Mucosa of descending colon (tissue), 3 donors: ENCODE measurements around the gene NEDD8. TPM values are rescaled to one million over a fixed set of nuclear protein-coding genes. Genes with fewer than 3 reads are reported as not detected.

Experiments used
- ATAC-seq: fragments of 200-7000 bp; cut with Tn5 transposase; one replicate; pipeline ENCODE4 v1.9.1; 2020; ENCODE audit warnings: mild to moderate bottlenecking, moderate library complexity
- DNase-seq, 3 donors: peaks; one replicate each; pipeline ENCODE4 v3.0.0-alpha.2; 2020
- H3K36me3 ChIP-seq: fragments of 200-600 bp; one replicate; pipeline ENCODE4 v1.8.0; 2021; ENCODE audit warnings: low read depth, mild to moderate bottlenecking
- H3K4me1 ChIP-seq: fragments of 200-600 bp; one replicate; pipeline ENCODE4 v1.8.0; 2021; ENCODE audit warnings: low read depth, mild to moderate bottlenecking
- H3K4me3 ChIP-seq: fragments of 200-600 bp; one replicate; pipeline ENCODE4 v1.8.0; 2021; ENCODE audit warnings: mild to moderate bottlenecking
- H3K9me3 ChIP-seq: fragments of 200-600 bp; one replicate; pipeline ENCODE4 v1.8.0; 2021; ENCODE audit warnings: mild to moderate bottlenecking
- intact Hi-C, 2 donors: fragments of 100-400 bp; cut with DNase I in 1 of 2; cut with micrococcal nuclease in 1 of 2; formaldehyde crosslinking; loops; one replicate each; pipeline versions ENCODE4 v1.11.0 to v1.11.1; 2022; cut with DNase I, micrococcal nuclease
- total RNA-seq, 3 donors: library from RNA; stranded (reverse); fragmentation: NEBNext Ultra II Directional in 2 of 3; extraction: Animal tissue kit (Norgen Biotek cat#: 25700) in 2 of 3; gene quantifications; one replicate each; pipeline versions ENCODE4 v1.2.1 to v1.2.4, GENCODE V29; 2021 to 2023
- TF ChIP-seq, protein P1 (sequence below): fragments of 200-600 bp; IDR thresholded peaks from one replicate; pipeline ENCODE4 v1.8.0; 2022; ENCODE audit warnings: antibody characterized with exemption, mild to moderate bottlenecking
- donor health status: DM: no; HTN: no; CAD: no; lungs with moderate emphysema.
- donor health status: DM: no; HTN: no; CAD: no.
- donor health status: DM: no; HTN: yes; CAD: no.

The NEDD8 gene
- total RNA-seq, 3 donors from 2014 or later: 108 to 150 (median 131) TPM

DNA sequence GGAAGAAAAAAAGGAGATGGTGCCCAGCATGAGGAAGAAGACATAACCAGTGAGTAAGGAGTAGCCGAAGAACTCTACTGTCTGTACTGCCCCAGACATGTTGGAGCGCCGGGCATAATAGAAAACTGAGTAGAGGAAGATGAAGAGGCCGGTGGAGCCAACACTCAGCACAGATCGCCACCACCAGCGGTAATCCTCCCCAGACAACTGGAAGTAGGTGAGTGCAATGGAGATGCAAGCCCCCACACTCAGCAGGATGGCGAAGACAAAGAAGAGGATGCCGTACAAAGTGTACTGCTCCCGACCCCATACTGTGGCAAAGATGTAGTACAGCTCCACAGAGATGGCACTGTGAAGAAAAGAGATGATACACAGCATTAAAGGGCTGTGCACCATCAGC lies 42.7 kb downstream of the NEDD8 start:
- no peak overlapping the region for H3K4me3 ChIP-seq
- H3K4me1 ChIP-seq: peaks cover 8% of the 10 kb centered on the region
- no peak for ATAC-seq
- DNase-seq: no peak
- H3K9me3 ChIP-seq: no peaks in the 10 kb centered on the region
- intact Hi-C loops: no loop called here
- TF ChIP-seq, protein P1, sequence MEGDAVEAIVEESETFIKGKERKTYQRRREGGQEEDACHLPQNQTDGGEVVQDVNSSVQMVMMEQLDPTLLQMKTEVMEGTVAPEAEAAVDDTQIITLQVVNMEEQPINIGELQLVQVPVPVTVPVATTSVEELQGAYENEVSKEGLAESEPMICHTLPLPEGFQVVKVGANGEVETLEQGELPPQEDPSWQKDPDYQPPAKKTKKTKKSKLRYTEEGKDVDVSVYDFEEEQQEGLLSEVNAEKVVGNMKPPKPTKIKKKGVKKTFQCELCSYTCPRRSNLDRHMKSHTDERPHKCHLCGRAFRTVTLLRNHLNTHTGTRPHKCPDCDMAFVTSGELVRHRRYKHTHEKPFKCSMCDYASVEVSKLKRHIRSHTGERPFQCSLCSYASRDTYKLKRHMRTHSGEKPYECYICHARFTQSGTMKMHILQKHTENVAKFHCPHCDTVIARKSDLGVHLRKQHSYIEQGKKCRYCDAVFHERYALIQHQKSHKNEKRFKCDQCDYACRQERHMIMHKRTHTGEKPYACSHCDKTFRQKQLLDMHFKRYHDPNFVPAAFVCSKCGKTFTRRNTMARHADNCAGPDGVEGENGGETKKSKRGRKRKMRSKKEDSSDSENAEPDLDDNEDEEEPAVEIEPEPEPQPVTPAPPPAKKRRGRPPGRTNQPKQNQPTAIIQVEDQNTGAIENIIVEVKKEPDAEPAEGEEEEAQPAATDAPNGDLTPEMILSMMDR: no peak
- H3K36me3 ChIP-seq: no peaks in the 10 kb centered on the region

DNA sequence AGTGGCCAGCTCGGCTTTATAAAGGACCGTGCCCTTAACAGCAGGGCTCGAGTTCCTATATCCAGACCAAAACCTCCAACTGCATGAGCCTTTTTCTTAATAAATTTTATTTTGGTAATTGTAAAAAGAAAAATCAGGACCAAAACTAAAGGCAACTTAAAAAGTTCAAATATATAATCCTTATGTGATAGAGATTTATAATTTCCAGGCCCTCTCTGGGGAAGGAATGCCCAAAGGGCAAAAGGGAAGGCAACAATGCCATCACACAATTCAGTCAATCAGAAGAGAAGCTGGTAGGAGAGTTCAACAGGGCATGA lies 43.1 kb downstream of the NEDD8 start:
- no peaks in the 10 kb centered on the region for H3K36me3 ChIP-seq
- H3K9me3 ChIP-seq: no peaks in the 10 kb centered on the region
- intact Hi-C loops: no loop called here
- DNase-seq (no peak), ATAC-seq (no peak)
- TF ChIP-seq, protein P1: no peak
- H3K4me1 ChIP-seq: peaks cover 7% of the 10 kb centered on the region
- peak overlapping the region; percentile 20 for H3K4me3 ChIP-seq

DNA sequence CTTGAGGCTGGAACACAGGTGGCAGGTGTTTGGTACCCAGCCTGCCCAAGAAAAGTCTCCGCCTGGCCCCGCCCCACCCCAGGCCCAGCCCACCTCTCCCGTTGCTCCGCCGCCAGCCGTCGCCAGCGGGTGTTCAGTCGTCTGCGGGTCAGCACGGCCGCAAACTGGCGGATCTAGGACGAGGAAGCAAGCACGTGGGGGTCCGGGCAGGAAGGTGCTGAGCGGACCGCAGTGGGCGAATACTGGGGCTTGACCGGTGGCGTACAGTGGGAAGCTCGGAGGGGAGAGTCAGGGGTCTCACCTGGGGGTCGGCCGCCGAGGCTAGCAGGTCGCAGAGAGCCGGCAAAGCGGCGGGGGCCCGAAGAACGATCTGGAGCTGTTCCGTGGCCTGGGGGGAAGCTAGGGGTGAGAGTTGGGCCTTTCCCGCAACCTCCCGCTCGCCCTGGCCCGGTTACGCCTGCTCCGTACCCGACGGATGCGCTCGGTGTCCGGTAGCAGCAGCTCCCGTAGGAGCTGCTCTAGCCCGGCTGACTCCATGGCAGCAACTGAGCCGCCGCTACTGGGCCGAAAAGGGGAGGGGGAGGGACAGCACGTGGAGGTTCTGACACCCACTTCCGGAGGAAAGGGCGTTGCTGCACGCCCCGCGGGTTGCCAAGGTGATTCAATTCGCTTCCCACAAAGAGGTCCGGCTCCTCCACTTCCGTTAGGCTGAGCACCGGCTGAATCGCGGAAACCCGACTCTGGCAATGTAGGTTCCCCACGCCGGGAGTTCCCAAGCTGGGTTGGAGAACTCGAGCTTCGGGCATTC lies 43.7 kb downstream of the NEDD8 start, which contains the start of gene IPO4:
IPO4 (minus strand) TSS at position 566 of the 808 bp plus-strand sequence; CDS start at position 537, 29 bp downstream.
- H3K36me3 ChIP-seq: no peaks in the 10 kb centered on the region
- intact Hi-C loops: no loop called here
- TF ChIP-seq, protein P1: no peak
- DNase-seq (peak; percentile 94 to 97 (median 94)), ATAC-seq (peak; percentile 98)
- H3K9me3 ChIP-seq: no peaks in the 10 kb centered on the region
- H3K4me3 ChIP-seq: peak within 1 kb of the TSS; percentile 20
- peaks cover 7% of the 10 kb centered on the region for H3K4me1 ChIP-seq

DNA sequence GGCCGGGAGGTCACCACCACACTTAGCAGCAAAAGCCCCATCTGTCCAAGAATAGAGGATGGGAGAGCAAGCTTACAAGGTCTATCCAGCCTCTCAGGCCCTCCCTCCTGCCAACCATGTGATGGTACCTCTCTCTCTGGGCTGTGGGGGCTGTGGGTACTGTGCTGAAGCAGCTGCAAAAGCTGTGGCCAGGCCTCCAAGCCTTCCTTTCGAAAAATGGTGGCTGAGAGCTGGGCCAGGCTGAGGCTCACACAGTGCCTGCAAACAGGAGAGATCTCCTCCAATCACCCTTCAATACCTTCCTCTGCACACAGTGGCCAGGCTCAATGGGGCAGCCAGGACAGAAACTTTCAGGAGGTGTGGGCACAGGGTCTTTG lies 44.6 kb downstream of the NEDD8 start:
- no peaks in the 10 kb centered on the region for H3K9me3 ChIP-seq
- no peaks in the 10 kb centered on the region for H3K36me3 ChIP-seq
- intact Hi-C loops: no loop called here
- DNase-seq (no peak), ATAC-seq (no peak)
- peaks cover 7% of the 10 kb centered on the region for H3K4me1 ChIP-seq
- TF ChIP-seq, protein P1: no peak
- no peak overlapping the region for H3K4me3 ChIP-seq

DNA sequence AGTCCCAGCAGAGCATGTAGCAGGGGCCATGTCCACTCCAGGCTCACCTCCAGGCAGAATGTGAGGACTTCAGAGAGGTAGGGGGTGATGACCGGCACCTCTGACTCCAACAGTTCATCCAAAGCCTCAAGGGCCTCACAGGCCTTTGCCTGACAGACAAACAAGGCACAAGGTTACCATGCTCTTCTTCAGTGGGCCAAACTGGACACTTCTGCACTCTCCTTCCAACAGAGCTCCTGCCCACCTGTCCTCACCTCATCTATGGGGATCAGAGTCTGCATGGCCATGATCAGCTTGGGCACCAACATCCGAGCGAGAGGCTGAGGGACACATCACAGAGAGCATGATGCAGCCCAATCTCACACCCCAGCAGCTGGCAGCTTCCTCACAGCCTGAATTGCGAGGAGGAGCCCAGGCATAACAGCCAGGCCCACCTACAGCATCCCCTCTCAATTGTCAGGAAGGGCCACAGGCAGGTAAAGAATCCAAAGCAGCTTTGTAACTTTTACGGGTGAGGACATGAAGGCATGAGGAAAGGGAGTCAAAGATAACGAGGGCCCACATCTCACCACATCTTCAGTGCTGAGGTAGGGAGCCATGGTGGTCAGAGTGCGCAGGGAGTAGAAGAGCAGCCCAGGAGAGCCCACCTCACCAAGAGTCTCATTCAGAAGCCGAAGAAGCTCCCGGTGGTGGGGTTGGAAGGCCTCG lies 45.2 kb downstream of the NEDD8 start:
- intact Hi-C loops: no loop called here
- H3K4me1 ChIP-seq: peaks cover 7% of the 10 kb centered on the region
- H3K9me3 ChIP-seq: no peaks in the 10 kb centered on the region
- DNase-seq (no peak), ATAC-seq (no peak)
- TF ChIP-seq, protein P1: no peak
- H3K36me3 ChIP-seq: no peaks in the 10 kb centered on the region
- no peak overlapping the region for H3K4me3 ChIP-seq
